ENCODE results near the gene TGIF1.

Gene TGIF1

DNA sequence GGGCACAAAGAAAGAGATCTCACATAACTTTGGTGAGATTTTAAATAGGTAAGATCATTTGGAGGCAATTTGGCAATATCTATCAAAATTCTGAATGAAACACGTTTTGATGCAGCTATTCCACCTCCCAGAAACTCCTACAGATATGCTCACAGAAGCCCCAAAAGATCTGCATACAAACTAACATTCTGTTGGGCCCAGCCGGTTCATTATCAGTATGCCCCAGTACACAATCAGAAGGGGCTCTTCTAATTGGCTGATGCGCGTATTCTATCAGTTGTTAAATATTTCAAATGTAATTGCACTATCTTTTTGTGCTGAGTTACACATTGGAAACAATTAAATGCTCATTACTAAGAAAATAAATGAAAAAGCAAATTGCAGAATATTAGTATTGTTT lies 7.1 kb upstream of the TGIF1 start:
- ChIA-PET POLR2A (no interaction called here), CTCF (interaction anchor here (1.1 to 3.9 kb wide), 4 partner anchors 143 to 223 kb away, joined by 3 to 14 read pairs (median 6); no protein-coding TSS in a partner anchor)
- no peak overlapping the region for H3K4me3 ChIP-seq (ENCODE audit: low read depth, low read length)
- DNase-seq (ENCODE audit: low read depth, low spot score): no peak
- TF ChIP-seq, protein P1, sequence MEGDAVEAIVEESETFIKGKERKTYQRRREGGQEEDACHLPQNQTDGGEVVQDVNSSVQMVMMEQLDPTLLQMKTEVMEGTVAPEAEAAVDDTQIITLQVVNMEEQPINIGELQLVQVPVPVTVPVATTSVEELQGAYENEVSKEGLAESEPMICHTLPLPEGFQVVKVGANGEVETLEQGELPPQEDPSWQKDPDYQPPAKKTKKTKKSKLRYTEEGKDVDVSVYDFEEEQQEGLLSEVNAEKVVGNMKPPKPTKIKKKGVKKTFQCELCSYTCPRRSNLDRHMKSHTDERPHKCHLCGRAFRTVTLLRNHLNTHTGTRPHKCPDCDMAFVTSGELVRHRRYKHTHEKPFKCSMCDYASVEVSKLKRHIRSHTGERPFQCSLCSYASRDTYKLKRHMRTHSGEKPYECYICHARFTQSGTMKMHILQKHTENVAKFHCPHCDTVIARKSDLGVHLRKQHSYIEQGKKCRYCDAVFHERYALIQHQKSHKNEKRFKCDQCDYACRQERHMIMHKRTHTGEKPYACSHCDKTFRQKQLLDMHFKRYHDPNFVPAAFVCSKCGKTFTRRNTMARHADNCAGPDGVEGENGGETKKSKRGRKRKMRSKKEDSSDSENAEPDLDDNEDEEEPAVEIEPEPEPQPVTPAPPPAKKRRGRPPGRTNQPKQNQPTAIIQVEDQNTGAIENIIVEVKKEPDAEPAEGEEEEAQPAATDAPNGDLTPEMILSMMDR (IDR thresholded peaks at IDR 0.05; ENCODE audit: insufficient read depth, low read length, missing control alignments): no peak

DNA sequence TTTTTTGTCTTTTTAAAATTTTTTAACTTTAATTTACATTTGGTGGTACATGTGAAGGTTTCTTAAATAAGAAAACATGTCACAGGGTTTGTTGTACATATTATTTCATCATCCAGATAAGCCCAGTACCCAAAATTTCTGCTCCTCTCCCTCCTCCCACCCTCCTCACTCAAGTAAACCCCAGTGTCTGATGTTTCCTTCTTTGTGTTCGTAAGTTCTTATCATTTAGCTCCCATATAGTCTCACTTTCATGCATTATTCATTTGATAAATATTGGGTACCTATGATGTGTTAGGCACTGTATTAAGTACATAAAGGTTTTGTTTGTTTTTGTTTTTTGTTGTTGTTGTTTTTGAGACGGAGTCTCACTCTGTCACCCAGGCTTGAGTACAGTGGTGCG lies 5.7 kb upstream of the TGIF1 start:
- TF ChIP-seq, protein P1 (IDR thresholded peaks at IDR 0.05; ENCODE audit: insufficient read depth, low read length, missing control alignments): no peak
- no peak overlapping the region for H3K4me3 ChIP-seq (ENCODE audit: low read depth, low read length)
- ChIA-PET POLR2A (no interaction called here), CTCF (interaction anchor here (0.6 to 3.9 kb wide), 3 partner anchors 11 to 222 kb away, joined by 3 to 14 read pairs (median 3); no protein-coding TSS in a partner anchor)
- no peak for DNase-seq (ENCODE audit: low read depth, low spot score)

DNA sequence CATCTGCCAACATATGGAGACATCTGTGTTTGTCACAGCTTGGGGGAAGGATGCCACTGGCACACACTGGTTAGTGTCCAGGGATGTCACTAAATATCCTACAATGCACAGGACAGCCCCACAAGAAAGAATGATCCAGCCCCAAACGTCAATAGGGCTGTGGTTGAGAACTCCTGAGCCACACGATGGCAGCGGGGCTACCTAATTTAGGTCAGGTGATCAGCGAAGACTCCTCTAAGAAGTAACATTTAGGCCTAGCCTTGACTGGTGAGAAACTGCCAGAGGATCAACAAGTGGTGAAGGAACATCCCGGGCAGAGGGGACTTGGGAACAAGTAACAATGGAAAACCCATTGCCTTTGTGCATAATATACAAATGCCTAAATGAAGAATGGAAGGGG lies 5.0 kb upstream of the TGIF1 start:
- ChIA-PET CTCF (interaction anchor here (1.0 to 3.9 kb wide), 3 partner anchors 10 to 221 kb away, joined by 3 to 14 read pairs (median 13); no protein-coding TSS in a partner anchor), POLR2A (no interaction called here)
- TF ChIP-seq, protein P1 (IDR thresholded peaks at IDR 0.05; ENCODE audit: insufficient read depth, low read length, missing control alignments): no peak
- no peak for DNase-seq (ENCODE audit: low read depth, low spot score)
- H3K4me3 ChIP-seq (ENCODE audit: low read depth, low read length): no peak overlapping the region

DNA sequence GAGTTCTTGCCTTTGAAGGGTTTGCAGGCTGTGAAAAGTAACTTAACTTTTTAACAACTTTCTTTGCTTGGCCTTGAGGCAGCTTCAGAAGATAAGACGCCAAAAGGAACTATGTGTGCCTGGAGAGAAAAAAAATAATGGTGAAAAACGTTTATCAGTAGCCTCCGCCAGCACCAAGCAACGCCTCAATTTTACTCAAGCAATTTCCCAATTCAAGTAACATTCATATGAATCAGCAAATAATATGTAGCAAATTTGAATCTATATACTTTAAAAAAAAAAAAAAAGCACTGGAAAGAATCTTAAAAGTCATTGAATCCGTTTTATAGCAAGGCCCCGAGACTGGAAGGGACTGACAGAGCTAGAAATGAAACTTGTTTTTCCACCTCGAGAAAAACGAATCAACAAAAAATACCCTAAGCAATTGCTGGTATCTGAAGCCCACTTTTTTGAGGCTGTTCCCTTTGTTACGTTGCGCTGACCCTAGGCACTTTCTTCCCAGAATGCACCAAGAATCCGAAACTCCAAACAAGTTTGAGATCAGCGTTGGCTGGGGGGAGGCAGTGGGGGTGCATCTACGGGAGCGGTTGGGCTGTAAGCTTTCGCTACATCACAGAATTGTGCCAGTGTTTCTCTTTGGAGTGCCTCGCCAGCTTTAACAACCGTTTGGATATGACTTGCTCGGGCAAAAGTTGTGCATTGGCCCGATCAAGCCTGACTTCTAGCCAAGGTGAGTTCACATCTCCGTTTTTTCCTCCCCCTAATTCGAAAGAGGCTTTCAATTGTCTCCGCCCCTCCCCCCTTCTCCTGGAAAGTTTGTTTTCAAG lies 2.7 kb upstream of the TGIF1 start:
- ChIA-PET CTCF (interaction anchor here (0.6 to 3.2 kb wide), 9 partner anchors 54 to 259 kb away, joined by 3 to 16 read pairs (median 3); no protein-coding TSS in a partner anchor), POLR2A (interaction anchor here (0.7 to 2.5 kb wide), 3 partner anchors 148 to 175 kb away, joined by 3 to 19 read pairs (median 6); no protein-coding TSS in a partner anchor)
- peak overlapping the region; percentile 81 for H3K4me3 ChIP-seq (ENCODE audit: low read depth, low read length)
- DNase-seq (ENCODE audit: low read depth, low spot score): no peak
- TF ChIP-seq, protein P1 (IDR thresholded peaks at IDR 0.05; ENCODE audit: insufficient read depth, low read length, missing control alignments): no peak

DNA sequence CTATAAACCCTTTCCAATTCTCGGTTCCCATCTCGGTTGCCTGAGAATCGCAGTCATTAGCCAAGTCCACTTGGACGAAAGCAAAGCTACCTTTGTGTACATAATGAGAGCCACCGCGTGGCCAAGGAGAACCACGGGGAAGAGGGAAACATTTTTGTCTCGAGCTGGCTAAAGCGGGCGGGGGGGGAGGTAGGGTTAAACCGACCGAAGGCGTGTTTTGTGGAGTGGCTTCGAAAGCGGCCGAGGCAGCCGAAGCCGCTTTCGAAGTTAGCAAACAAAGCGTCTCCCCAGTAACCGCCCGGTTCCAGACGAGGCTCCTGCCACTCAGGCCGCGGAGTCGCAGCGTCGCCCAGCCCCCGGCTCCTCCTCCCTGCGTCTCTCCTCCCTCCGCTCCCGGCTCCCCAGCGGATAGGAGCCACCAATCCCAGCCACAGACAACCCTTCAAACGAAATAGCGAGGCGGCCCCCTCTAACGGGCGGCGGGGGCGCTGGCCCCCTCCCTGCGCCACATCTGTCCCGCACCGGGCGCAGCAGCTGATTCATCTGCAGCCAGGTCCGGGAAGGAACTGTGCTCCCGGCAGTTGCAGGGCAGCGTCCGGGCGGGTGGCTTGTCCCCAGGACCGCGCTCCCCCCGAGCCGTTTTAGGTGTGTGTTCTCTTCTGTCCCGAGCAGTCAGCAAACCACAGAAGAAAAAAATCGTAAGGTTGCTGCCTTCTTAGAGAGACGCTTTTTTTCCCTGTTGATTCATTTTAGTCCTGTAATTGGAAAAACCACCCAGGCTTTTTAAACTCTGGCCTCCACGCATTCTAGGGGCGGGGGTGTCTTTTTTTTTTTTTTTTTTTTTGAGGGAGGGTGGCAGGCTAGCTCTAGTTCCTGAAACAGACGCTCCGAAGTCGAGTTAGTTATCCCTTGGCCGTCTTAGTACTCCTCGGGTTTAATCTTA lies 1.8 kb upstream of the TGIF1 start:
- POLR2A ChIA-PET: interaction anchor here (0.7 to 2.5 kb wide), 8 partner anchors 45 to 218 kb away, joined by 3 to 19 read pairs (median 6); no protein-coding TSS in a partner anchor
- H3K4me3 ChIP-seq (ENCODE audit: low read depth, low read length): peak overlapping the region; percentile 81
- TF ChIP-seq, protein P1 (IDR thresholded peaks at IDR 0.05; ENCODE audit: insufficient read depth, low read length, missing control alignments): peak; percentile 26
- no peak for DNase-seq (ENCODE audit: low read depth, low spot score)
- CTCF ChIA-PET: interaction anchor here (0.6 to 3.2 kb wide), 11 partner anchors 53 to 258 kb away, joined by 3 to 16 read pairs (median 3); no protein-coding TSS in a partner anchor

All from AG04449 (cell line).